ENCODE results near the gene ADH1C. TPM values are rescaled to one million over a fixed set of nuclear protein-coding genes. Genes with fewer than 3 reads are reported as not detected.

Gene ADH1C
- total RNA-seq, 1 experiment from 2014 or later = not detected

DNA sequence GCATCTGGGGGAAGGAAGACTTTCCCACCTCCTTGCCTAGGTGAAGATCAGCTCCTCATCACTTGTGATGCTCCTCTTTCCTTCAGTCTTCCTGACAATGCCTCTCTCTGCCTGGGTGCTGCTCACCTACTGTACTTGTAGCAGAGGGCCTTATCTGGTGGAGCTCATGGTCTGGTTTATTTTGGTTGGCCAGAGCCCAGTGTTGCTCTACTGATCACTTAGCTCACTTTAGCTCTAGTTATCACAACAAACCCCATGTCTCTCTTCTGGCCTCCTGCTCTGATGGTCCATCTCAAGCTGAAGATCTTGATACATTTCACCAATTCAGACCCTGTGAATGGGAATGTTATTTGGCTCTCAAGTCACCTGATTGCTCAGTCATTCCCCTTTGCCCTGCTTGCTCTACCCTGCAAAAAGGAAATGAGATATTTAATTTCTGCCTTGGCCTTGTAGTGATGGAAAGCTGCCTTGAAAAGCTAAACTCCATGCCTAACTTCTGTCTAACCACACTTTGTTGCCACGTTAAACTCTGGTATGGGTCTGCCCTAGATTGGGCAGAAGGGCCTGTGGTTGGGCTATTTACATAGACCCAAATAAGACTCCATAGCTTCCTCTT is 30.3 kb upstream of the ADH1C start:
- Histone ChIP-seq H2AFZ (ENCODE audit: low read length) (no peak overlapping the region), H3K79me2 (ENCODE audit: low read length) (no peaks in the 10 kb centered on the region), H3K4me1 (ENCODE audit: insufficient read depth, low read length) (no peaks in the 10 kb centered on the region), H3K4me3 (ENCODE audit: low read length) (no peak overlapping the region), H3K9me2 (replicated peaks; ENCODE audit: low read length) (no peaks in the 10 kb centered on the region), H3K27me3 (ENCODE audit: low read length) (no peaks in the 10 kb centered on the region), H3K4me2 (ENCODE audit: low read length) (no peak overlapping the region), H3F3A (ENCODE audit: low read length, unreplicated experiment) (no peaks in the 10 kb centered on the region), H3K9ac (ENCODE audit: low read length) (no peak overlapping the region), H3K36me3 (ENCODE audit: low read depth, low read length) (no peaks in the 10 kb centered on the region), H4K20me1 (ENCODE audit: low read length) (no peaks in the 10 kb centered on the region), H3K27ac (ENCODE audit: low read length) (no peak overlapping the region), H3K9me3 (ENCODE audit: low read length) (no peaks in the 10 kb centered on the region)
- intact Hi-C loops (cut with micrococcal nuclease) = no loop called here
- no peak for TF ChIP-seq EZH2phosphoT487 (IDR thresholded peaks at IDR 0.05; ENCODE audit: borderline replicate concordance, low read length)
- TF ChIP-seq EZH2 (IDR thresholded peaks at IDR 0.05; ENCODE audit: low read length, unreplicated experiment) = no peak
- TF ChIP-seq, protein P1, sequence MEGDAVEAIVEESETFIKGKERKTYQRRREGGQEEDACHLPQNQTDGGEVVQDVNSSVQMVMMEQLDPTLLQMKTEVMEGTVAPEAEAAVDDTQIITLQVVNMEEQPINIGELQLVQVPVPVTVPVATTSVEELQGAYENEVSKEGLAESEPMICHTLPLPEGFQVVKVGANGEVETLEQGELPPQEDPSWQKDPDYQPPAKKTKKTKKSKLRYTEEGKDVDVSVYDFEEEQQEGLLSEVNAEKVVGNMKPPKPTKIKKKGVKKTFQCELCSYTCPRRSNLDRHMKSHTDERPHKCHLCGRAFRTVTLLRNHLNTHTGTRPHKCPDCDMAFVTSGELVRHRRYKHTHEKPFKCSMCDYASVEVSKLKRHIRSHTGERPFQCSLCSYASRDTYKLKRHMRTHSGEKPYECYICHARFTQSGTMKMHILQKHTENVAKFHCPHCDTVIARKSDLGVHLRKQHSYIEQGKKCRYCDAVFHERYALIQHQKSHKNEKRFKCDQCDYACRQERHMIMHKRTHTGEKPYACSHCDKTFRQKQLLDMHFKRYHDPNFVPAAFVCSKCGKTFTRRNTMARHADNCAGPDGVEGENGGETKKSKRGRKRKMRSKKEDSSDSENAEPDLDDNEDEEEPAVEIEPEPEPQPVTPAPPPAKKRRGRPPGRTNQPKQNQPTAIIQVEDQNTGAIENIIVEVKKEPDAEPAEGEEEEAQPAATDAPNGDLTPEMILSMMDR (conservative IDR thresholded peaks at IDR 0.05; ENCODE audit: low read depth, low read length) = no peak
- ChIA-PET CTCF (no interaction called here), POLR2A (ENCODE audit: unreplicated experiment) (no interaction called here)
- DNase-seq (no peak), ATAC-seq (no peak)
- no TSS peak for BruUV-seq (replicated peaks)

DNA sequence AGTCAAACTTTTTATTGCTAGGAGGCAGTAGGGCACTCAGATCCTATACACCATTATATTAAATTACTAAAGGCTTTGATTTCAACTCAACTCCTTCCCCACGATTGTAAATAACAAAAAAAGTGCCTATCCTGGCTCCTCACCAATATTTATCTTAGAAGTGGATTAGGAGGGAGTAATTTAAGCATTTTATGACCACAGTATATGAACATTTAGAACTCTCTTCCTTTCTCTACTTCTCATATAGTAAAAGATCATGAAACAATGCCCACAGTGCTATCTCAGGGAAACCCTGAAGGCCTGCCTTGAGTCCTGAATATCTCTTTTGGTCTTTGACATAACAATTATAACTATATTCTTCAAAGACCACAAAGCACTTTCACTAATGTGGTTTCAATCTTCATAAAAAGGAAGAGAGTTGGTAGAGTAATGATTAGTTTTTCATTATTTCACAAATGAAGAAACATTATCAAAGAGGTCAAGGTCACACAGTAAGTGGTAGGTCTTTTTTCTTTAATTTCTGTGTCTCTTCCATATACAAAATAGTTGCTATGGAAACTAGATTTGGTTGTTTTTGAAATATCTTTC is 29.1 kb upstream of the ADH1C start:
- ATAC-seq (no peak), DNase-seq (no peak)
- no peaks in the 10 kb centered on the region for H3F3A ChIP-seq (ENCODE audit: low read length, unreplicated experiment)
- H4K20me1 ChIP-seq (ENCODE audit: low read length) = no peaks in the 10 kb centered on the region
- no peaks in the 10 kb centered on the region for H3K36me3 ChIP-seq (ENCODE audit: low read depth, low read length)
- no peak overlapping the region for H3K9ac ChIP-seq (ENCODE audit: low read length)
- H3K27ac ChIP-seq (ENCODE audit: low read length) = no peak overlapping the region
- CTCF ChIA-PET = no interaction called here
- no peaks in the 10 kb centered on the region for H3K27me3 ChIP-seq (ENCODE audit: low read length)
- no peak overlapping the region for H2AFZ ChIP-seq (ENCODE audit: low read length)
- H3K9me3 ChIP-seq (ENCODE audit: low read length) = no peaks in the 10 kb centered on the region
- intact Hi-C loops (cut with micrococcal nuclease) = no loop called here
- H3K9me2 ChIP-seq (replicated peaks; ENCODE audit: low read length) = no peaks in the 10 kb centered on the region
- TF ChIP-seq, protein P1 (conservative IDR thresholded peaks at IDR 0.05; ENCODE audit: low read depth, low read length) = no peak
- no peak for TF ChIP-seq EZH2 (IDR thresholded peaks at IDR 0.05; ENCODE audit: low read length, unreplicated experiment)
- no peak for TF ChIP-seq EZH2phosphoT487 (IDR thresholded peaks at IDR 0.05; ENCODE audit: borderline replicate concordance, low read length)
- no TSS peak for BruUV-seq (replicated peaks)
- H3K4me3 ChIP-seq (ENCODE audit: low read length) = no peak overlapping the region
- POLR2A ChIA-PET (ENCODE audit: unreplicated experiment) = no interaction called here
- no peaks in the 10 kb centered on the region for H3K4me1 ChIP-seq (ENCODE audit: insufficient read depth, low read length)
- H3K79me2 ChIP-seq (ENCODE audit: low read length) = no peaks in the 10 kb centered on the region
- no peak overlapping the region for H3K4me2 ChIP-seq (ENCODE audit: low read length)

DNA sequence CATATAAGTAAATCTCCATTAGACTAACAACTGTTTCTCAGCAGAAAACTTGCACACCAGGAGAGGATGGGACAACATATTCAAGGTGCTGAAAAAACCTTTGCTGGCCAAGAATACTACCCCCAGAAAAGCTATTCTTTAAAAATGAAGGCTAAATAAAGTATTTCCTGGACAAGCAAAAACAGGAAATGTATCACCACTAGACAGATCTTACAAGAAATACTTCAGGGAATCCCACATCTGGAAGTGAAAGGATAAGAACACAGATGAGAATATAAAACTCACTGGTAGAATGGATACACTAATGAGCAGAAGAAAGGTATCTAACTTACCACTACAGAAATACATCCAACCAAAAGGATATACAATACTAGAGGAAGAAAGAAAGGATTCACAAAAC is 27.0 kb upstream of the ADH1C start:
- H3F3A ChIP-seq (ENCODE audit: low read length, unreplicated experiment) = no peaks in the 10 kb centered on the region
- no peaks in the 10 kb centered on the region for H3K4me1 ChIP-seq (ENCODE audit: insufficient read depth, low read length)
- no peak overlapping the region for H3K4me3 ChIP-seq (ENCODE audit: low read length)
- ATAC-seq = no peak
- no peaks in the 10 kb centered on the region for H3K27me3 ChIP-seq (ENCODE audit: low read length)
- no peaks in the 10 kb centered on the region for H3K9me3 ChIP-seq (ENCODE audit: low read length)
- no peaks in the 10 kb centered on the region for H3K79me2 ChIP-seq (ENCODE audit: low read length)
- H2AFZ ChIP-seq (ENCODE audit: low read length) = no peak overlapping the region
- CTCF ChIA-PET = no interaction called here
- no peak for DNase-seq
- H3K27ac ChIP-seq (ENCODE audit: low read length) = no peak overlapping the region
- H3K9me2 ChIP-seq (replicated peaks; ENCODE audit: low read length) = no peaks in the 10 kb centered on the region
- no TSS peak for BruUV-seq (replicated peaks)
- TF ChIP-seq, protein P1 (conservative IDR thresholded peaks at IDR 0.05; ENCODE audit: low read depth, low read length) = no peak
- TF ChIP-seq EZH2phosphoT487 (IDR thresholded peaks at IDR 0.05; ENCODE audit: borderline replicate concordance, low read length) = no peak
- no peak for TF ChIP-seq EZH2 (IDR thresholded peaks at IDR 0.05; ENCODE audit: low read length, unreplicated experiment)
- POLR2A ChIA-PET (ENCODE audit: unreplicated experiment) = no interaction called here
- H3K36me3 ChIP-seq (ENCODE audit: low read depth, low read length) = no peaks in the 10 kb centered on the region
- no peak overlapping the region for H3K4me2 ChIP-seq (ENCODE audit: low read length)
- intact Hi-C loops (cut with micrococcal nuclease) = no loop called here
- no peaks in the 10 kb centered on the region for H4K20me1 ChIP-seq (ENCODE audit: low read length)
- H3K9ac ChIP-seq (ENCODE audit: low read length) = no peak overlapping the region

All from PC-3 (cell line).